Stimulated activated CD4-positive, alpha-beta T cell treated with anti-CD3 and anti-CD28 coated beads, Interleukin-4, amount 100 ng/mL, for 48 hours (primary cell): ENCODE measurements around the gene BICC1.

Experiments
- DNase-seq, 2 donors: peaks; one replicate each; pipeline ENCODE4 v3.0.0-alpha.2; 2020; ENCODE audit warnings: low read depth in 2 of 2

The BICC1 gene

DNA sequence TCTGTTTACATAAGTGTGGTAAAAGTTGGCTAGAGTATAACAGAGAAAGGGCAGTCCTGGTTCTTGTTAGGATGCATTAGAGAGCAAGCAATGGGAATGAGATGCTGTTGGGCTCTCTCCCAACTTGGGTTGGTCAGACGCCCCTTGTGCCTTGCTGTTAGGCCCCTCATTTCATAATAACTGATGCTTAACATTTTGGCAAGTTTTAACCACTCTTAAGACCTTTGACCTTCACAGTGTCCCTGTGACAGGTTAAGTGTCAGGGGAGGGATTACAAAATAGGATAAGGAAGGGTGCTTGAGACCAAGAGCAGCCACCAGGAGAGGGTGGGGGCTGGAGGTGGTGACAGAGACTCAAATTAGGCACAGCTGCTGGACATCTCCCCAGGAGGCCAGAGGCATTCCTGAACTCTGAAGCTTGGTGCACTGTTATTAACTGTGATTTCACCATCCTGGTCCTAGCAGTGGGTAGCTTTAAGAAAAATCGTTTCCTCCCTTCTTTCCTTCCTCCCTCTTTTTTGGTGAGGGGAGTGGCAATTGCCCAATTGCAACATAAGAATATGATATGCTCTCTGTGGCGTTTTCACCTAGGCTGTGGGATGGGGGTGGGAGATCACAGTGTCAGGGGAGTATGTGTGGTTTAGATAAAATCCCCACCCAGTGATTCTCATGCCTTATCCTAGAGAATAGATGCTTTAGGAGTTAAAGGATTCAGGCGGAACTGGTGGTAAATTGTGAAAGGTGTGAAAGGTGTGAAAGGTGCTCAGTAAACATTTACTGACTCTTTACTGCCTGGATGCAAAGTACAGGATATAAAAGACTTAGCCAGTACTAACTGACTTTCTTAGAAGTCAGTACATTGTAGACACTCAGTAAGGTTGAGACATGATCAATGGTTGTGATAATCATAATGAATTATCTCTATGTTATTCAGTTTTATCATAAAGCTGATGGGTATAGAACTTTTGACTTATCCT lies 270.5 kb downstream of the BICC1 start:
- no peak for DNase-seq

DNA sequence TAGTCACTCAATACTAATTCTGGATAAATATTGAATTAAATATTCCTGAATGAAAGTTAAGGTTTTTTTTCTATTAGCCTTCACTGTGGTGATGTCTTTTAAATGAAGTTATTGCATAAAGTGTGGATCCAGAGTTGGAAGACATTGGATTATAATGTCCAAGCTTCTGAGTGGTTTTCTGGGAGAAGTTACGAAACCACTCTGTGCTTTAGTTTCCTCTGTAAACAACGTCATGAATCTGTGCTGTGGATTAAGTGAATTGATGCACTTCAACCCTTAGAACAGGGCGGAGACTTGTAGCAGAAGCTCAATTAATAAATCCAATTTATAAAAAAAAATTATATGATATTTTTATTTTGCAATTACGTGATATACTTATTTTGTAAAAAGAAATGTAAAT lies 271.7 kb downstream of the BICC1 start:
- DNase-seq, result no peak

GRCh38 chr10:58785354-58785753 lies 272.7 kb downstream of the BICC1 start:
- DNase-seq, result no peak

- no peak for DNase-seq
Measured at GRCh38 chr10:58791137-58791536, 278.5 kb downstream of the BICC1 start.

DNA sequence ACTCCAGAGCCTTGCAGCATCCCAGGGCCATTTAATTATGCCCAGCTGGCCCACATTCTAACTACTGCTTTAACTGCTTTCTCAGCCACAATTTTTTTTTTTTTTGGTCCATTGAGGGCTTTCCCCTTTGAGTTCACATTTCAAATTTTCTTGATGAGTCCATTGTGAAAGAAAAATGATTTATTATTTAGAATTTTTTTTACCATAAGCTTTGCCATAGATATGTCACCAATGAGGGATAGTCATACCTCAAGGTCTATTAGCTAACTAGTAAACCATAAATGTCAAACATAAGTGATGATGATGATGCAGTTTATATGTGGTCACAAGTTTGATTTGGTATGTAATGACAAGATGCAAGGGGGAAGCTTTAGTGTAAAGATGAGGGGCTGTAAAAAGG lies 282.9 kb downstream of the BICC1 start:
- DNase-seq, result no peak

DNA sequence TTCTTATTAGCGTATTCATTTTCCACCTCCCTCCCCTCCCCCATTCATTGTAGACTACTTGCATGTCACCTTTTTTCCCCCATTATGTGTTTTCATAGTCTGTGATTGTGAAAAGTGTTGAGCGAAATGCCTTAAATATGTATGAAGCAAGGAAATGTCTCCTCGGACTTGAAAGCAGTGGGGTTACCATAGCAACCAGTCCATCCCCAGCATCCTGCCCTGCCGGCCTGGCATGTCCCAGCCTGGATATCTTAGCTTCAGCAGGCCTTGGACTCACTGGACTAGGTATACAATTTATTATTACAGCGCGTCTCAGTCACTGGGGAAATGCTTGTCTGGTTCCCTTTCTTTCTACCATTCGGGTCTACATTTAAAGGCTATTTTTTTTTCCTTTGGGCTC lies 283.6 kb downstream of the BICC1 start:
- DNase-seq, result no peak

DNA sequence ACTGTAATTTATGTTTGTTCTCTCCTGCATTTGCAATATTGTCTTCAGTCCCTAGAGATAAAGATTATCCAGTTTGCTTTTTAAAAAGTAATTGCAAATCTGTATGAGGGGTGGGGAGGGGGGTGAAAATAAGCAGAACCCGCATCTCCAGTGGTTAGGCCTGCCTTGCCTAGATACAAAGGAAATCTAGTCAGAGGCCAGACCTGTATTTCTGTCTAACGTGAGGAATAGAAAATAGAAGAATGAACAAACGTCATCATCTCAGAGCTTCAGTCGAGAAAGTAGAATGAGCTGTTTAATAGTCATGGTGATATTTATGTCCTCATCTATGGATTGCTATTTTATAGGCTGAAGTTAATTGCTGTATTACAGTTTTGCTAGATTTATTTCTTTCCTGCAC lies 284.2 kb downstream of the BICC1 start:
- no peak for DNase-seq

GRCh38 chr10:58797356-58797755 lies 284.7 kb downstream of the BICC1 start:
- DNase-seq, result no peak

DNA sequence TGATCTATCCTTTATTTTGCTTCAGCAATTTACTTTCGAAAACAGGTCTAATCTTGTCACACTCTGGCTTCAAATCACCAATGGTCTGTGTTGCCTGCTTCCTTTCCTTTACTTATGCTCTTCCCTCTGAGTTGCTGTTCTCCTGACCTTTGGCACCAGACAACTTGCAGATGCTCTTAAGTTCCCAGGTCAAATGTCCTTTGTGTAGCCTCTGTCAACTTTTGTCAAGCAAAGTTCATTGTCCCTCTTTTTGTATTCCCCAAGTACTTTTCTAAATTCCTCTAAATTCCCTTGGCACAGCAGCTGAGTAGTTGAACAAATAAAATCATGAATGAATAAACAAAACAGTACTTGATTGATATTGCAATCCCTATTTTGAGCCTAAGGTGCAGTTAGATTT lies 289.4 kb downstream of the BICC1 start:
- DNase-seq, result no peak

- no peak for DNase-seq
Measured at GRCh38 chr10:58806323-58806722, 293.7 kb downstream of the BICC1 start.

GRCh38 chr10:58806970-58807628 lies 294.4 kb downstream of the BICC1 start:
- DNase-seq, result no peak

- no peak for DNase-seq
Measured at GRCh38 chr10:58807629-58808022, 295.0 kb downstream of the BICC1 start.

DNA sequence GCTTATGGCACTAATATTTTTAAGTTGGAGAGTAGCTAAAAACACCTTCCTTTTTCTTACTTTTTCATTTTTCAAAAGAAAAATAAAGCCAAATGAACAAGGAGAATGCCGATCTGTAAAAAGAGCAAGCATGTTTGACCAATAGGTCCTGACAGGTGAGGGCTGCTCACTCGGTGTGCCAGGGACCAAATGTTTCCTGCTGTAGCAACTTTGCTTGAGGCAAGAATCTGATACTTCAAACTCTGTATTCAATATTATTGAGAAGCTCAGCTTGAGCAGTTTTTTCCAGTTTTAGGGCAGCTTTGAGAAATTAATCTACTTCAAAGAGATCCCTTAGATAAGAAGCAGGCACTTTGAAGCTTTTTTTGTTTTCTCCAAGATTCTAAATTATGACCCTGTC lies 298.1 kb downstream of the BICC1 start:
- DNase-seq, result no peak

DNA sequence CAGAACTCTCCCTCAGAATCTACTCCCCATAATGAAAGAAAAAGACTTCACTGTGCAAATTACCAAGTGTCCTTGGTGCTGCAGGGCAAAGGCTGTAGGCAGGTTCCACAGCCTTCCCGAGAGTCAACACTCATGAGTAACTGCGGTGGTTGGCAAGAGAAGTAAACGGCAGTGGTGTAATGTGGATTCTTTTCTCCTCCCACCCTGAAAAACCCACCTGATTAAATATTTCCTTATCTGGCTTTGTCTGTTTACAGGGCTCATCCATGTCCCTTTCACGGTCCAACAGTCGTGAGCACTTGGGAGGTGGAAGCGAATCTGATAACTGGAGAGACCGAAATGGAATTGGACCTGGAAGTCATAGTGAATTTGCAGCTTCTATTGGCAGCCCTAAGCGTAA lies 300.9 kb downstream of the BICC1 start:
- DNase-seq, result no peak

GRCh38 chr10:58817201-58817846 lies 304.7 kb downstream of the BICC1 start:
- no peak for DNase-seq

DNA sequence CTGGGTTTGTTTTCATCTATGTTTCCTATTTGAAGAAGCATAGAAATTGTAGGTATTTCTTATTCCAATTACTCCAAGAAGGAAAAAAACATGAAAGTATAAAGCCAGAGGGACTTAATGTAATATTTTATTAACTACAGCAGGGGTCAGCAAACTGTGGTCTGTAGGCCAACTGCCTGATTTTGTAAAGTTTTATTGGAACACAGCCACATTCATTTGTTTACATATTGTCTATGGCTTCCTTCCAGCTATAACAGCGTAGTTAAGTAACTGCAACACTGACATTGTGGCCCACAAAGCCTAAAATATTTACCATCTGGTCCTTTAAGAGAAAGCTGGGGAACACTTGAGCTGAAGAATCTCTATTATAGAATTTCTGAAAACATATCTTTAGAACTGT lies 306.2 kb downstream of the BICC1 start:
- no peak for DNase-seq

- no peak for DNase-seq
Measured at GRCh38 chr10:58820386-58820785, 307.7 kb downstream of the BICC1 start.

GRCh38 chr10:58820861-58821751 lies 308.4 kb downstream of the BICC1 start:
- DNase-seq, result no peak

GRCh38 chr10:58821752-58822056 lies 309.0 kb downstream of the BICC1 start:
- DNase-seq, result no peak

DNA sequence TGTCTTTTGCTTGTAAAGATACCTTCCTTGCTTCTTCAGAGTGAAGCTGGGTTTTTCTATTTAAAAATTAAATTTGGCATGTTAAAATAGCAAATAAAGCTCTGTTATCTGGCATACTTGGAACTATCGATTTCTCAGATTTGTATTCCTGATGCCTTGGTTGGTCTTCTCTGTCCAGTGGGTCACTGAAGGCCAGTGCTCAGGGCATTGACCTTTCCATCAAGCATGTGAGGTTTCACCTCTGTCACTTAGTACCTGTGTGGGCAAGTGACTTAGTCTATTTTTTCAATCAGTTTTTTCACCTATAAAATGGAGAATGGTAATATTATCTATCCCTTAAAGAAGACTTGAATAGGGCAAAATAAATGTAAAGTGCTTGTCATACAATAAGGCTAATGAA lies 311.3 kb downstream of the BICC1 start:
- DNase-seq, result no peak

DNA sequence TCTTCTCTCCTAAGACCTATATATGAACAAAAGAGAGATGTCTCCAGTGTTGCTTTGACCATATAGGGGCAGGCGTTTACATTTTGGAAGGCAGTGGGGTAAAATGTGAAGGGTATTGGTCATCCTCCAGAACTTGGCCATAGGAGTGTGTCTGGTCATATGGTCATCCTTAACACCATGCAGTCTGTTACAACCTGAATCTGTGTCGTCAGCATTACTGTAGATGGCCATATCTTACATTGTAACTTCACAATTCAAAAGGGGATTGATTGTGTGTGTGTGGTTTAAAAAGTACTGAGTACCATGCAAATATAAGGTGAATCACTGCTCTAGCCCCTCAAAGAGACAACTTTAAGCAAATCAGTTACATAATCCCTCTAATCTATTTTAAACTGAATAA lies 311.7 kb downstream of the BICC1 start:
- no peak for DNase-seq

DNA sequence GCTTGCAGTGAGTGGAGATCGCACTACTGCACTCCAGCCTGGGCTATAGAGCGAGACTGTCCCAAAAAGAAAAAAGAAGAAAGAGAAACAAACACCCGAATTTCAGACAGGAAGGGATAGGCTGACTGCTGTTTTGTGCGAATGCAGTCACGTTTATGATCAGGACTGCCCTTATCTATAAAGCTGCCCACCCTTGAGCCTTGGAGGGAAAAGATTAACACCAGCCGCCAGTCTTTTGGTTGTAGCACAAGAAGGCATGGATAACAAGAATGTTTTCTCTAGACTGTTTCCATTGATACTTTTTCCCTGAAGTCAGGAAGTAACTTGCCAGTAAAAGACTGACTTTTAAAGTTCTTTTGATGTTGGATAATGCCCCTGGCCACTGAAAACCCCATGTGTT lies 314.0 kb downstream of the BICC1 start:
- DNase-seq, result no peak
